Measurements from ENCODE around the gene SERPING1. TPM values are rescaled to one million over a fixed set of nuclear protein-coding genes. Genes with fewer than 3 reads are reported as not detected.

The SERPING1 gene
- polyA plus RNA-seq, 1 donor (not counting 4 experiments of a cell fraction or from before 2014, with no cell fraction given) = 12.8 TPM

- Histone ChIP-seq H3K79me2 (ENCODE audit: control insufficient read depth, insufficient read depth, low read length) (peaks cover 18% of the 10 kb centered on the region), H3K36me3 (ENCODE audit: control insufficient read depth in 2 of 2, extremely low read depth in 1 of 2, insufficient read depth in 2 of 2, low read length in 2 of 2) (no peaks in the 10 kb centered on the region), H3K4me1 (ENCODE audit: control insufficient read depth, extremely low read depth, insufficient read depth, low read length) (peaks cover 26% of the 10 kb centered on the region), H3K4me2 (ENCODE audit: control insufficient read depth, extremely low read depth, insufficient read depth, low read depth, low read length) (peak overlapping the region; percentile 100), H3K9me3 (ENCODE audit: control insufficient read depth, low read depth, low read length) (no peaks in the 10 kb centered on the region), H3K4me3 (ENCODE audit: control insufficient read depth in 2 of 3, extremely low read depth in 1 of 3, insufficient read depth in 2 of 3, low read depth in 1 of 3, low read length in 3 of 3) (peak overlapping the region; percentile 19 to 80 (median 65)), H3K9ac (ENCODE audit: control insufficient read depth, extremely low read depth, insufficient read depth, low read length) (peak overlapping the region; percentile 52), H3K27me3 (ENCODE audit: control insufficient read depth, extremely low read depth, insufficient read depth, low read length) (no peaks in the 10 kb centered on the region), H4K20me1 (ENCODE audit: control insufficient read depth, extremely low read depth, insufficient read depth, low read length) (no peaks in the 10 kb centered on the region), H2AFZ (ENCODE audit: control insufficient read depth, low read length) (peak overlapping the region; percentile 51), H3K9me1 (ENCODE audit: control insufficient read depth, extremely low read depth, insufficient read depth, low read length) (no peaks in the 10 kb centered on the region), H3K27ac (ENCODE audit: control insufficient read depth, insufficient read depth, low read length) (no peak overlapping the region)
- FAIRE-seq (peak; percentile 52), DNase-seq (ENCODE audit: low read depth, low spot score) (no peak)
- dilution Hi-C loops (cut with MboI; ENCODE audit: extremely low pct_ligation_motif_present, low sequenced_read_pairs) = no loop called here
- TF ChIP-seq EZH2 (IDR thresholded peaks at IDR 0.05; ENCODE audit: low read length) (no peak), CTCF (optimal IDR thresholded peaks at IDR 0.05 in 1 of 3, IDR thresholded peaks at IDR 0.05 in 1 of 3, conservative IDR thresholded peaks at IDR 0.05 in 1 of 3; ENCODE audit: extremely low read depth in 1 of 3, insufficient read depth in 2 of 3, low read length in 3 of 3) (no peak)
Measured at GRCh38 chr11:57566005-57566904, 31.2 kb upstream of the SERPING1 start.

- no peaks in the 10 kb centered on the region for H3K9me1 ChIP-seq (ENCODE audit: control insufficient read depth, extremely low read depth, insufficient read depth, low read length)
- H3K4me2 ChIP-seq (ENCODE audit: control insufficient read depth, extremely low read depth, insufficient read depth, low read depth, low read length) = peak overlapping the region; percentile 100
- H3K4me3 ChIP-seq (ENCODE audit: control insufficient read depth in 2 of 3, extremely low read depth in 1 of 3, insufficient read depth in 2 of 3, low read depth in 1 of 3, low read length in 3 of 3) = peak overlapping the region; percentile 65 to 80 (median 77)
- H3K27ac ChIP-seq (ENCODE audit: control insufficient read depth, insufficient read depth, low read length) = peak overlapping the region; percentile 47
- peaks cover 26% of the 10 kb centered on the region for H3K4me1 ChIP-seq (ENCODE audit: control insufficient read depth, extremely low read depth, insufficient read depth, low read length)
- peak overlapping the region; percentile 95 for H2AFZ ChIP-seq (ENCODE audit: control insufficient read depth, low read length)
- DNase-seq (ENCODE audit: low read depth, low spot score) = no peak
- H4K20me1 ChIP-seq (ENCODE audit: control insufficient read depth, extremely low read depth, insufficient read depth, low read length) = no peaks in the 10 kb centered on the region
- H3K36me3 ChIP-seq (ENCODE audit: control insufficient read depth in 2 of 2, extremely low read depth in 1 of 2, insufficient read depth in 2 of 2, low read length in 2 of 2) = no peaks in the 10 kb centered on the region
- dilution Hi-C loops (cut with MboI; ENCODE audit: extremely low pct_ligation_motif_present, low sequenced_read_pairs) = no loop called here
- H3K9me3 ChIP-seq (ENCODE audit: control insufficient read depth, low read depth, low read length) = no peaks in the 10 kb centered on the region
- no peak for TF ChIP-seq CTCF (optimal IDR thresholded peaks at IDR 0.05 in 1 of 3, IDR thresholded peaks at IDR 0.05 in 1 of 3, conservative IDR thresholded peaks at IDR 0.05 in 1 of 3; ENCODE audit: extremely low read depth in 1 of 3, insufficient read depth in 2 of 3, low read length in 3 of 3)
- TF ChIP-seq EZH2 (IDR thresholded peaks at IDR 0.05; ENCODE audit: low read length) = no peak
- FAIRE-seq = peak; percentile 36
- no peaks in the 10 kb centered on the region for H3K27me3 ChIP-seq (ENCODE audit: control insufficient read depth, extremely low read depth, insufficient read depth, low read length)
- H3K9ac ChIP-seq (ENCODE audit: control insufficient read depth, extremely low read depth, insufficient read depth, low read length) = peak overlapping the region; percentile 66
- peaks cover 15% of the 10 kb centered on the region for H3K79me2 ChIP-seq (ENCODE audit: control insufficient read depth, insufficient read depth, low read length)
Measured at GRCh38 chr11:57566905-57567514, 30.5 kb upstream of the SERPING1 start.

Data from keratinocyte (primary cell).